GM12878 (cell line): ENCODE measurements around the gene SPRY4. TPM values are rescaled to one million over a fixed set of nuclear protein-coding genes. Genes with fewer than 3 reads are reported as not detected.

Source experiments
- ATAC-seq: fragments of 200-7000 bp; cut with Tn5 transposase; 3 replicates; pipeline ENCODE4 v1.9.1; 2020; ENCODE audit warnings: mild to moderate bottlenecking, moderate library complexity
- BruUV-seq: library from RNA; stranded (reverse); fragments of 400-500 nt; replicated peaks from 2 replicates; lab custom pipeline; 2021; lab: Mats Ljungman, UMichigan
- CTCF ChIA-PET: fragments of 300-600 bp; sonication (Branson Sonifier 250); formaldehyde crosslinking; extraction: SDS; loops from one replicate; lab custom pipeline; 2021; ENCODE audit warnings: inconsistent platforms; lab: Yijun Ruan, JAX
- POLR2A ChIA-PET: fragments of 350-600 bp; formaldehyde crosslinking; extraction: SDS; loops from one replicate; lab custom pipeline; 2021; ENCODE audit warnings: inconsistent platforms; lab: Charles Lee
- RAD21 ChIA-PET: fragments of 300-600 bp; sonication (Branson Sonifier 250); formaldehyde crosslinking; loops from one replicate; lab custom pipeline; 2023; ENCODE audit warnings: antibody characterized with exemption; ENCODE audit not compliant: unreplicated experiment; lab: Charles Lee
- SMC1A ChIA-PET: fragments of 300-600 bp; sonication (Branson Sonifier 250); formaldehyde crosslinking; loops from one replicate; lab custom pipeline; 2023; ENCODE audit not compliant: unreplicated experiment, uncharacterized antibody; lab: Charles Lee
- DNase-seq: peaks from one replicate; pipeline ENCODE4 v3.0.0-alpha.2; 2011; ENCODE audit warnings: low read depth, low spot score
- FAIRE-seq: peaks from 3 replicates; lab custom pipeline; 2011; peaks lifted over from hg19 to GRCh38; lab: Jason Lieb, UNC
- H2AFZ ChIP-seq: 2 replicates; pipeline ENCODE4 v1.6.0; 2011; ENCODE audit warnings: low read depth, low read length, control low read depth; ENCODE audit not compliant: control insufficient read depth
- H3K27ac ChIP-seq: 2 replicates; pipeline ENCODE4 v1.5.1; 2011; ENCODE audit warnings: control low read depth; ENCODE audit not compliant: control insufficient read depth, insufficient read depth
- H3K27me3 ChIP-seq, 2 experiments: replicated peaks in 1 of 2; 2 replicates each; pipeline versions ENCODE4 v1.6.0 to v1.6.1; 2011; ENCODE audit warnings: low read length in 1 of 2; ENCODE audit not compliant: control insufficient read depth in 2 of 2, insufficient read depth in 2 of 2
- H3K36me3 ChIP-seq, 2 experiments: 2 replicates each; pipeline ENCODE4 v1.5.1; 2011; ENCODE audit warnings: low read length in 1 of 2; ENCODE audit not compliant: control insufficient read depth in 2 of 2, insufficient read depth in 2 of 2
- H3K4me1 ChIP-seq: 2 replicates; pipeline ENCODE4 v1.6.1; 2011; ENCODE audit warnings: mild to moderate bottlenecking, low read length, moderate library complexity, mixed read lengths; ENCODE audit not compliant: control insufficient read depth, insufficient read depth
- H3K4me2 ChIP-seq: 2 replicates; pipeline ENCODE4 v1.6.0; 2011; ENCODE audit warnings: control low read depth; ENCODE audit not compliant: control insufficient read depth, insufficient read depth
- H3K4me3 ChIP-seq: fragments of 200-600 bp; sonication (generic); 2 replicates; pipeline ENCODE4 v1.5.1; 2016
- H3K79me2 ChIP-seq: 2 replicates; pipeline ENCODE4 v1.6.0; 2011; ENCODE audit warnings: low read length; ENCODE audit not compliant: control insufficient read depth, insufficient read depth
- H3K9ac ChIP-seq: 2 replicates; pipeline ENCODE4 v1.8.0; 2011; ENCODE audit warnings: low read length, control low read depth, mixed read lengths; ENCODE audit not compliant: control insufficient read depth, insufficient read depth
- H3K9me3 ChIP-seq: replicated peaks from 3 replicates; pipeline ENCODE4 v1.5.1; 2011; ENCODE audit warnings: mild to moderate bottlenecking, low read length; ENCODE audit not compliant: control insufficient read depth, insufficient read depth
- H4K20me1 ChIP-seq: 2 replicates; pipeline ENCODE4 v1.6.0; 2011; ENCODE audit not compliant: control insufficient read depth, insufficient read depth
- ATF7 ChIP-seq: fragments of 450-650 bp; IDR thresholded peaks from 2 replicates; pipeline ENCODE4 v1.6.1; 2016; ENCODE audit warnings: low read depth, mild to moderate bottlenecking
- CBX3 ChIP-seq: fragments of 200-600 bp; sonication (generic); IDR thresholded peaks from 2 replicates; pipeline ENCODE4 v1.6.1; 2016; ENCODE audit warnings: low read depth, borderline replicate concordance
- DPF2 ChIP-seq: fragments of 450-650 bp; IDR thresholded peaks from 2 replicates; pipeline ENCODE4 v1.6.1; 2017; ENCODE audit warnings: mild to moderate bottlenecking
- E2F8 ChIP-seq: fragments of 450-650 bp; IDR thresholded peaks from 2 replicates; pipeline ENCODE4 v1.6.1; 2018; ENCODE audit warnings: mild to moderate bottlenecking, low read depth, moderate library complexity; ENCODE audit not compliant: partially characterized antibody
- ESRRA ChIP-seq: IDR thresholded peaks from 2 replicates; pipeline ENCODE4 v1.6.1; 2012; ENCODE audit warnings: mild to moderate bottlenecking, low read length, improper control_type of control experiment
- EZH2 ChIP-seq: IDR thresholded peaks from 2 replicates; pipeline ENCODE4 v1.6.1; 2012; ENCODE audit warnings: low read depth, mild to moderate bottlenecking, control low read depth, inconsistent platforms, low read length, borderline replicate concordance; ENCODE audit not compliant: control insufficient read depth
- HCFC1 ChIP-seq: fragments of 150-350 bp; IDR thresholded peaks from 2 replicates; pipeline ENCODE4 v1.6.1; 2014; ENCODE audit warnings: low read length
- IRF3 ChIP-seq: fragments of 450-650 bp; IDR thresholded peaks from 2 replicates; pipeline ENCODE4 v1.6.1; 2014; ENCODE audit warnings: mild to moderate bottlenecking
- MAX ChIP-seq: IDR thresholded peaks from 2 replicates; pipeline ENCODE4 v1.6.1; 2012; ENCODE audit warnings: low read depth, low read length, improper control_type of control experiment
- MEF2B ChIP-seq: fragments of 450-650 bp; IDR thresholded peaks from 2 replicates; pipeline ENCODE4 v1.6.1; 2018; ENCODE audit warnings: mild to moderate bottlenecking, moderate library complexity; ENCODE audit not compliant: partially characterized antibody, poor library complexity, severe bottlenecking
- MTA2 ChIP-seq: fragments of 450-650 bp; IDR thresholded peaks from 2 replicates; pipeline ENCODE4 v1.6.1; 2016; ENCODE audit warnings: low read depth, mild to moderate bottlenecking, moderate library complexity
- MXI1 ChIP-seq: fragments of 150-350 bp; IDR thresholded peaks from 2 replicates; pipeline ENCODE4 v1.6.1; 2011; ENCODE audit warnings: low read depth, mild to moderate bottlenecking, inconsistent platforms, low read length, improper control_type of control experiment
- NR2C1 ChIP-seq: fragments of 450-650 bp; IDR thresholded peaks from 2 replicates; pipeline ENCODE4 v1.6.1; 2017; ENCODE audit warnings: antibody characterized with exemption, mild to moderate bottlenecking, moderate library complexity
- PKNOX1 ChIP-seq: fragments of 450-650 bp; IDR thresholded peaks from 2 replicates; pipeline ENCODE4 v1.6.1; 2016; ENCODE audit warnings: mild to moderate bottlenecking
- RBBP5 ChIP-seq: fragments of 200-600 bp; sonication (generic); conservative IDR thresholded peaks from 2 replicates; pipeline ENCODE4 v1.6.1; 2016
- RCOR1 ChIP-seq: conservative IDR thresholded peaks from 2 replicates; pipeline ENCODE4 v1.6.1; 2012; ENCODE audit warnings: low read depth, low read length, improper control_type of control experiment
- SREBF1 ChIP-seq: IDR thresholded peaks from 2 replicates; pipeline ENCODE4 v1.6.1; 2012; ENCODE audit warnings: mild to moderate bottlenecking, low read length
- YY1 ChIP-seq: IDR thresholded peaks from 2 replicates; pipeline ENCODE4 v1.6.1; 2011; ENCODE audit warnings: low read depth, mild to moderate bottlenecking, low read length
- ZBED1 ChIP-seq: IDR thresholded peaks from 2 replicates; pipeline ENCODE4 v1.6.1; 2016; ENCODE audit warnings: borderline replicate concordance
- ZNF24 ChIP-seq: fragments of 450-650 bp; IDR thresholded peaks from 2 replicates; pipeline ENCODE4 v1.6.1; 2017; ENCODE audit warnings: antibody characterized with exemption, mild to moderate bottlenecking
- WGBS: methylation state at CpG from one replicate; pipeline ENCODE4 v1.1.6; 2016; ENCODE audit warnings: low lambda C conversion rate; ENCODE audit not compliant: insufficient replicate concordance, insufficient coverage; ENCODE audit errors: missing lambda C conversion rate; 5-methylcytosine and 5-hydroxymethylcytosine counted together
- in situ Hi-C: fragments of 300-500 bp; cut with MboI; formaldehyde crosslinking; loops from 9 replicates; pipeline ENCODE4 v1.14.3; 2018; ENCODE audit warnings: mixed read lengths
- intact Hi-C: fragments of 100-400 bp; cut with micrococcal nuclease; formaldehyde crosslinking; loops from one replicate; pipeline ENCODE4 v1.14.2; 2022; ENCODE audit not compliant: unreplicated experiment
- polyA plus RNA-seq, 11 experiments: library from polyadenylated mRNA; depleted of rRNA in 4 of 11; unstranded in 6 of 11; stranded (reverse) in 5 of 11; fragments of >200 nt; fragmentation: Nextera tagmentation in 4 of 11; fragmentation: Illumina TruSeq in 1 of 11; extraction: Ambion mirVana in 4 of 11; extraction: Trizol in 1 of 11; gene quantifications; 1 replicate in 1 of 11; 2 replicates in 10 of 11; pipeline versions ENCODE4 v1.2.1 to v1.2.3, GENCODE V29; 2011 to 2016; ENCODE audit warnings: inconsistent platforms in 2 of 11, missing spikeins in 2 of 11, low read depth in 1 of 11
- total RNA-seq, 4 experiments: library from RNA; depleted of rRNA in 3 of 4; stranded (reverse); fragments of >200 nt in 3 of 4; fragmentation: Illumina TruSeq in 1 of 4; extraction: Trizol in 1 of 4; gene quantifications; 2 replicates each; pipeline versions ENCODE4 v1.2.1 to v1.2.3, GENCODE V29; 2013 to 2021

SPRY4 gene
- total and polyA plus RNA-seq, 10 of the 15 experiments (the other 5 are each of a cell fraction or from before 2014, with no cell fraction given), result 0.04 to 1.4 (median 0.18) TPM; not detected in 1

- TF ChIP-seq E2F8, result no peak
- TF ChIP-seq MXI1, result no peak
- TF ChIP-seq ESRRA, result no peak
- no peak for TF ChIP-seq ZBED1
- TF ChIP-seq RBBP5, result no peak
- no peak for TF ChIP-seq IRF3
- TF ChIP-seq, all 136 proteins: peak for 0
Measured at GRCh38 chr5:142308358-142308757, 16.5 kb downstream of the SPRY4 start (continued).

- Histone ChIP-seq H3K27ac (no peak overlapping the region), H3K4me2 (no peak overlapping the region), H3K4me1 (no peaks in the 10 kb centered on the region), H3K36me3 (no peaks in the 10 kb centered on the region), H3K4me3 (no peak overlapping the region), H3K79me2 (no peaks in the 10 kb centered on the region), H3K27me3 (no peaks in the 10 kb centered on the region), H4K20me1 (no peaks in the 10 kb centered on the region), H2AFZ (no peak overlapping the region), H3K9me3 (no peaks in the 10 kb centered on the region), H3K9ac (no peak overlapping the region)
- WGBS, result 50% methylated on average over 7 of the region's 7 CpGs
- DNase-seq, result no peak
- ATAC-seq, result no peak
- ChIA-PET CTCF (interaction anchor here (0.6 kb wide), 1 partner anchor 73 kb away, joined by 3 read pairs; no protein-coding TSS in a partner anchor), SMC1A (no interaction called here), RAD21 (interaction anchor here (0.8 kb wide), 1 partner anchor 9 kb away, joined by 4 read pairs; no protein-coding TSS in a partner anchor), POLR2A (interaction anchor here (0.6 kb wide), 2 partner anchors 11 to 18 kb away, joined by 3 to 6 read pairs; partner anchors contain the start of gene SPRY4)
- in situ Hi-C loops, result no loop called here
- no TSS peak for BruUV-seq
- no peak for FAIRE-seq
- intact Hi-C loops, result no loop called here
- TF ChIP-seq DPF2 (no peak), ATF7 (no peak), CBX3 (no peak), YY1 (no peak), MTA2 (no peak), RCOR1 (no peak), SREBF1 (no peak), NR2C1 (no peak), ZNF24 (no peak), PKNOX1 (no peak), EZH2 (no peak), HCFC1 (no peak), MAX (no peak), MEF2B (no peak)
Measured at GRCh38 chr5:142307146-142307890, 17.5 kb downstream of the SPRY4 start.
